Umbilical cord (tissue), 2 donors: ENCODE results near the gene CYSTM1. TPM values are rescaled to one million over a fixed set of nuclear protein-coding genes. Genes with fewer than 3 reads are reported as not detected.
A peak's percentile ranks its signal among the peaks of the same experiment; 100 is the strongest.

ENCODE experiments used
- DNase-seq: peaks from one replicate; pipeline ENCODE4 v3.0.0-alpha.2; 2015; ENCODE audit warnings: low spot score
- total RNA-seq: library from RNA; depleted of rRNA; stranded (reverse); fragments of >200 nt; gene quantifications from one replicate; pipeline ENCODE4 v1.2.3, GENCODE V29; 2014; ENCODE audit warnings: low replicate concordance; ENCODE audit not compliant: insufficient read depth

Gene CYSTM1
- total RNA-seq, 1 donor from 2014 or later = 6.3 TPM

- no peak for DNase-seq
Measured at GRCh38 chr5:140207250-140207964, 32.4 kb downstream of the CYSTM1 start.

GRCh38 chr5:140208065-140208464, 33.1 kb downstream of the CYSTM1 start:
- no peak for DNase-seq

DNA sequence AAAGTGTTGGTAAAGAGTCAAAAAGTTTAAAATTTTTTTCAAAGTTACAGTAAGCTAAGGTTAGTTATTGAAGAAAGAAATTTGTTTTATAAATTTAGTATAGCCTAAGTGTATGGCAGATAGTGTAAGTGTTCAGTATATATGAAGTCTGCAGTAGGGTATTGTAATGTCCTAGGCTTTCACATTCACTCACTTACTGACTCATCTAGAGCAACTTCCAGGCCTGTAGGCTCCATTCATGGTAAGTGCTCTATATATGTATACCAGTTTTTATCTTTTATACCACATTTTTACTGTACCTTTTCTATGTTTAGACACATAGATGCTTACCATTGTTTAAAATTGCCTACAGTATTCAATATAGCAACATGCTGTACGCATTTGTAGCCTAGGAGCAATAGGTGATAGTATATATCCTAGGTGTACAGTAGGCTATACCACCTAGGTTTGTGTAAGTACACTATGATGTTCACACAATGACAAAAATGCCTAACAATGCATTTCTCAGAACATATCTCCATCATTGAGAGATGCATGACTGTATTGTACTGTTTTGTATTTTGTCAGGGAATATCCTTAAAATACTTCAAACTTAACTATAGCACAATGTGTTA, 38.5 kb downstream of the CYSTM1 start:
- DNase-seq = no peak

GRCh38 chr5:140214831-140215230, 39.8 kb downstream of the CYSTM1 start:
- no peak for DNase-seq

- DNase-seq = no peak
Measured at GRCh38 chr5:140215276-140215675, 40.3 kb downstream of the CYSTM1 start.

GRCh38 chr5:140216478-140217074, 41.6 kb downstream of the CYSTM1 start:
- DNase-seq = peak; percentile 24

- DNase-seq = no peak
Measured at GRCh38 chr5:140217299-140218026, 42.5 kb downstream of the CYSTM1 start.

- DNase-seq = no peak
Measured at GRCh38 chr5:140219068-140219991, 44.3 kb downstream of the CYSTM1 start.

GRCh38 chr5:140220032-140220697, 45.2 kb downstream of the CYSTM1 start:
- no peak for DNase-seq

GRCh38 chr5:140220698-140221064, 45.7 kb downstream of the CYSTM1 start:
- DNase-seq = no peak

DNA sequence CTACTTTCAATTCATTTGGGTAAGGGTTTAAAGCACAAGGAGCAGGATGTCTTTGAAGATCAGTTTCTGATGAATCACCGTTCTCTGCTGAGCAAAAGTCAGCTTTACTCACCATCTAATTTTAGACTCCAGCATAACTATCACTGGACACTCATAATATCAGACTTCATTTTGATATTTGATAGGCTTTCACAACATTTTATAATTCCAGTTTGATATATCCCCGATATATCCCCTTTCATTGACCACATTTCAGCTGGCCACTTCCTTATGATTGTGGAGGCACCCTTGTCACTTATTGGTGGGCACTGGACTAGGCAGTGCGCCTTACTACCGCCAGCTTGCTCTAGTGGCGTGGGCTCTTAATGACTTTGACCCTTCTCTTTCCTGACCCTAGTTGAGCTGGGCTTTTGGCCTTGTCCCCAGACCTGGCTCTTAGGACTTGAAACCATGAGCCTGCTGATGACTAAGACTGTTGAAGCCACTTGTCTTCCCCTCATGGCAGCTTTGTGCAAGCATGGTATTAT, 46.8 kb downstream of the CYSTM1 start:
- DNase-seq = peak; percentile 56

- no peak for DNase-seq
Measured at GRCh38 chr5:140222416-140222815, 47.4 kb downstream of the CYSTM1 start.

DNA sequence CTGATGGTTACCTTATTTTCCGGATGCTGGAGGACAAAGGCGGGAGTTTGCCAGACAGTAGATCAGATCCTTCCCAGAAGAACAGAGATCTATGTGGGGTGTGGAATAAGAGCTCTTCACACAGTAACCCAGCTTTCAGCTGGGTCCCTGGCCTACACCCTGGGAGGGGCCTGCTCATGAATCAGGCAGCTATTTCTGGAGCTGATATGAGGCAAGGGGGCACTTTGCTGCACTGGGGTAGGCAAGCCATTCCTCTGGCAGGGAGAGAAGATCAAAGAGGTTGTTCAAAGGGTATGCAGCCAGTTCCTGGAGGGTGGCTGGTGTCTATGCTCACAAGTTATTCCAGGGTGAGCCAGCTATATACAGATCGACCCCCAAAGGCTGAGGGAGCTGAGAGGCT, 48.6 kb downstream of the CYSTM1 start:
- peak; percentile 33 for DNase-seq

- DNase-seq = no peak
Measured at GRCh38 chr5:140224658-140225057, 49.7 kb downstream of the CYSTM1 start.

DNA sequence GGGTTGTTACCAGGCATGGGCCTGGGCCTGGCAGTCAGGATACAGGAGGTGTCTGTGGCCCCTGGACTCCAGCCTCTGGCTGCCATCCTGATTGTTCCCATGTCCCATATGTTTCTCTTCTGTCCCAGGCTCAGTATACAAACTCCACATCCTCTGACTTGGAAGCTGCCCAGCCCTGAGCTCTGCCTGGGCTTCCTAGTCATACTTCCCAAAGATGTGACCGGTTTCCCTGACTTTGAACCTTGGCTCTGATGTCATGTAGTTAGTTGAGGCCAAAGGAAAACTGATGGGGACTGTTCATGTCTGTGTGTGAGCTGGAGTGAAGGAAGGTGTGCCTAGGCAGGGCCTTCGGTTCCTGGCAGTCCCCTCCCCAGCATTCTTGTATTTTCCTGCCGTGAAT, 50.4 kb downstream of the CYSTM1 start:
- DNase-seq = no peak

DNA sequence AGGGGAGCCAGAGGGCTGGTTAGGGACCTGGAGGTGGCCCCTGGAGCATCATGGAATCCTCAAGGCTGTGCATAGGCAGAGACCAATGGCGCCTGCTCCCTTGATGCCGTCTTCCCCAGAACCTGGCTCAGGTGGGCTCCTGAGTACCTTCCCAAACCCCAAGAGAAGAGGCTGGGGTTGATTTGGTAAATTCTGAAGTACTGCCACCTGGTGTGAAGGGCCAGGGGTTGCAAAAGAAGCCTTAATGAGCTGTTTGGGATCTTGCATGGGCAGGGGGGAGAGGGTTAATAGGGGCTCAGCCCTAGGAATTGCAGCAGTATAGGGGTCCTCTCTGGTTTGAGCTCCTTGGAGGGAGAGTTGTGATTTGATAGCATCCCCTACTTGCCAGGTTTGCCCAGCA, 52.1 kb downstream of the CYSTM1 start:
- DNase-seq = no peak

DNA sequence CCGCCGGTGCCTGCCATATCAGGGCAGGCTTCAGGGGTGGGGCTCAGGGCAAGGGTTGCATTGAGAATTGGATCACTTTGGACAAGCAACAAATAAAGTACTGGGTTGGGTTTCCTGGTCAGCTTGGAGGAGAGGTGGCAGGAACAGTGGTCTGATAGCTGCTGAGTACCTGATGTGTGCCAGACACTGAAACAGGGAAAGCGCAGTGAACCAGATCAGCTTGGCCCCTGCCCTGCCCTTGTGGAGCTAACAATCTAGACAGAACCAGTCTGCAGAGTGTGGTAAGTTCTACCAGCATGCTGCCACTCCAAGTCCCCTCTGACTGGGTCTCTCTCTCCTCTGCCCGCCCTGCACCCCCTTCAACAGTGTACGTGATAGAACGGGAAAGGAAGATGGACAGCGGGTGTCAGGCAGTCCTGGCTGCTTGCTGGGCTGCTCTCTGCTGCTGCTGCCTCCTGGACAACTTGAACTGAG, 53.4 kb downstream of the CYSTM1 start:
- DNase-seq = no peak

- no peak for DNase-seq
Measured at GRCh38 chr5:140230373-140230772, 55.4 kb downstream of the CYSTM1 start.

GRCh38 chr5:140232731-140233130, 57.7 kb downstream of the CYSTM1 start:
- no peak for DNase-seq

GRCh38 chr5:140234377-140234989, 59.5 kb downstream of the CYSTM1 start:
- DNase-seq = no peak
